Activated CD8-positive, alpha-beta T cell treated with anti-CD3 and anti-CD28 coated beads, Interleukin-2, amount 10 ng/mL, durations not matched to agents 7 days and 5 days (primary cell): ENCODE measurements around the gene SMG6. TPM values are rescaled to one million over a fixed set of nuclear protein-coding genes. Genes with fewer than 3 reads are reported as not detected.

Experiments used
- ATAC-seq: fragments of 150-1000 bp; cut with Tn5 transposase; one replicate; pipeline ENCODE4 v1.10.0; 2021; ENCODE audit warnings: moderate library complexity
- CTCF ChIA-PET: fragments of 350-600 bp; sonication (Branson Sonifier 250); formaldehyde crosslinking; loops from one replicate; lab custom pipeline; 2021; ENCODE audit warnings: antibody characterized with exemption; lab: Charles Lee
- POLR2A ChIA-PET: fragments of 350-600 bp; sonication (Branson Sonifier 250); formaldehyde crosslinking; loops from one replicate; lab custom pipeline; 2021; ENCODE audit warnings: antibody characterized with exemption; lab: Charles Lee
- DNase-seq: peaks from one replicate; pipeline ENCODE4 v3.0.0-alpha.2; 2020
- H3K27ac Mint-ChIP-seq: one replicate; pipeline ENCODE4 v1.8.0; 2021; ENCODE audit warnings: mild to moderate bottlenecking, mixed read lengths
- H3K27me3 Mint-ChIP-seq: one replicate; pipeline ENCODE4 v1.8.0; 2021; ENCODE audit warnings: low read depth, mixed read lengths
- H3K36me3 Mint-ChIP-seq: one replicate; pipeline ENCODE4 v1.8.0; 2021; ENCODE audit warnings: low read depth, mixed read lengths
- H3K4me1 Mint-ChIP-seq: one replicate; pipeline ENCODE4 v1.8.0; 2021; ENCODE audit warnings: low read depth, mixed read lengths
- H3K4me3 Mint-ChIP-seq: one replicate; pipeline ENCODE4 v1.8.0; 2021; ENCODE audit warnings: mild to moderate bottlenecking, mixed read lengths
- H3K9me3 Mint-ChIP-seq: one replicate; pipeline ENCODE4 v1.8.0; 2022; ENCODE audit warnings: mixed read lengths; ENCODE audit not compliant: insufficient read depth
- total RNA-seq, 2 experiments: library from RNA; stranded (reverse); gene quantifications; one replicate each; pipeline ENCODE4 v1.2.3, GENCODE V29; 2021

The SMG6 gene
- total RNA-seq, 2 experiments from 2014 or later, result 49.8 to 55.9 TPM

GRCh38 chr17:2070241-2071023, 233.2 kb downstream of the SMG6 start:
- Mint-ChIP-seq H3K27me3 (no peaks in the 10 kb centered on the region), H3K36me3 (peaks cover 71% of the 10 kb centered on the region), H3K9me3 (no peaks in the 10 kb centered on the region), H3K4me1 (peaks cover 67% of the 10 kb centered on the region), H3K27ac (peak overlapping the region; percentile 84), H3K4me3 (peak overlapping the region; percentile 16)
- DNase-seq (peak; percentile 78), ATAC-seq (peak; percentile 82)
- ChIA-PET CTCF (interaction anchor here (1.2 to 4.6 kb wide), 6 partner anchors 12 to 211 kb away, joined by 3 to 47 read pairs (median 10); partner anchors contain the start of gene HIC1), POLR2A (interaction anchor here (0.8 to 2.2 kb wide), 3 partner anchors 16 to 322 kb away, joined by 3 to 8 read pairs (median 3); no protein-coding TSS in a partner anchor)

GRCh38 chr17:2068519-2069051, 235.0 kb downstream of the SMG6 start:
- ChIA-PET POLR2A (interaction anchor here (1.2 to 1.4 kb wide), 3 partner anchors 12 to 176 kb away, joined by 4 to 13 read pairs (median 7); no protein-coding TSS in a partner anchor), CTCF (interaction anchor here (0.9 to 4.6 kb wide), 11 partner anchors 11 to 334 kb away, joined by 3 to 47 read pairs (median 3); partner anchors contain the start of gene HIC1)
- H3K27me3 Mint-ChIP-seq, result no peaks in the 10 kb centered on the region
- DNase-seq (no peak), ATAC-seq (no peak)
- H3K36me3 Mint-ChIP-seq, result peaks cover 78% of the 10 kb centered on the region
- peak overlapping the region; percentile 84 for H3K27ac Mint-ChIP-seq
- H3K4me1 Mint-ChIP-seq, result peaks cover 68% of the 10 kb centered on the region
- H3K9me3 Mint-ChIP-seq, result no peaks in the 10 kb centered on the region
- peak overlapping the region; percentile 32 for H3K4me3 Mint-ChIP-seq

- Mint-ChIP-seq H3K4me1 (peaks cover 74% of the 10 kb centered on the region), H3K9me3 (no peaks in the 10 kb centered on the region), H3K27ac (peak overlapping the region; percentile 84), H3K4me3 (no peak overlapping the region), H3K27me3 (no peaks in the 10 kb centered on the region), H3K36me3 (peaks cover 82% of the 10 kb centered on the region)
- no peak for ATAC-seq
- POLR2A ChIA-PET, result interaction anchor here (1.3 to 1.4 kb wide), 2 partner anchors 11 to 22 kb away, joined by 7 to 13 read pairs; no protein-coding TSS in a partner anchor
- DNase-seq, result no peak
- CTCF ChIA-PET, result interaction anchor here (0.9 to 4.6 kb wide), 9 partner anchors 10 to 335 kb away, joined by 3 to 47 read pairs (median 3); partner anchors contain the start of gene HIC1
Measured at GRCh38 chr17:2068031-2068518, 235.5 kb downstream of the SMG6 start.

- no peak for DNase-seq
- Mint-ChIP-seq H3K27me3 (no peaks in the 10 kb centered on the region), H3K27ac (peak overlapping the region; percentile 51), H3K4me1 (peaks cover 76% of the 10 kb centered on the region), H3K36me3 (peaks cover 84% of the 10 kb centered on the region), H3K9me3 (no peaks in the 10 kb centered on the region), H3K4me3 (no peak overlapping the region)
- no peak for ATAC-seq
- POLR2A ChIA-PET, result interaction anchor here (1.3 to 1.4 kb wide), 2 partner anchors 11 to 22 kb away, joined by 7 to 13 read pairs; no protein-coding TSS in a partner anchor
- CTCF ChIA-PET, result interaction anchor here (0.9 to 4.6 kb wide), 10 partner anchors 10 to 215 kb away, joined by 3 to 47 read pairs (median 4); partner anchors contain the start of gene HIC1
Measured at GRCh38 chr17:2067608-2068024, 236.0 kb downstream of the SMG6 start.

GRCh38 chr17:2067048-2067561, 236.5 kb downstream of the SMG6 start:
- ChIA-PET CTCF (interaction anchor here (1.0 to 4.2 kb wide), 4 partner anchors 12 to 178 kb away, joined by 3 to 26 read pairs (median 5); partner anchors contain the start of gene HIC1), POLR2A (interaction anchor here (0.7 to 1.4 kb wide), 2 partner anchors 10 to 77 kb away, joined by 3 to 7 read pairs; no protein-coding TSS in a partner anchor)
- Mint-ChIP-seq H3K9me3 (no peaks in the 10 kb centered on the region), H3K27ac (peak overlapping the region; percentile 20), H3K36me3 (peaks cover 84% of the 10 kb centered on the region), H3K4me3 (no peak overlapping the region), H3K4me1 (peaks cover 81% of the 10 kb centered on the region), H3K27me3 (no peaks in the 10 kb centered on the region)
- no peak for DNase-seq
- ATAC-seq, result no peak

GRCh38 chr17:2065949-2066400, 237.6 kb downstream of the SMG6 start:
- DNase-seq (no peak), ATAC-seq (no peak)
- peaks cover 82% of the 10 kb centered on the region for H3K4me1 Mint-ChIP-seq
- H3K9me3 Mint-ChIP-seq, result no peaks in the 10 kb centered on the region
- ChIA-PET CTCF (interaction anchor here (0.6 to 4.2 kb wide), 11 partner anchors 11 to 217 kb away, joined by 3 to 37 read pairs (median 3); partner anchors contain the start of gene HIC1), POLR2A (interaction anchor here (1.2 kb wide), 1 partner anchor 22 kb away, joined by 7 read pairs; no protein-coding TSS in a partner anchor)
- H3K4me3 Mint-ChIP-seq, result no peak overlapping the region
- H3K27ac Mint-ChIP-seq, result peak overlapping the region; percentile 48
- no peaks in the 10 kb centered on the region for H3K27me3 Mint-ChIP-seq
- peaks cover 82% of the 10 kb centered on the region for H3K36me3 Mint-ChIP-seq

- POLR2A ChIA-PET, result interaction anchor here (1.0 to 1.4 kb wide), 3 partner anchors 17 to 25 kb away, joined by 3 to 7 read pairs (median 4); no protein-coding TSS in a partner anchor
- Mint-ChIP-seq H3K4me3 (no peak overlapping the region), H3K9me3 (no peaks in the 10 kb centered on the region), H3K36me3 (peaks cover 86% of the 10 kb centered on the region), H3K27me3 (no peaks in the 10 kb centered on the region), H3K27ac (peak overlapping the region; percentile 79), H3K4me1 (peaks cover 82% of the 10 kb centered on the region)
- CTCF ChIA-PET, result interaction anchor here (0.6 to 4.2 kb wide), 18 partner anchors 10 to 218 kb away, joined by 3 to 37 read pairs (median 4); partner anchors contain the start of gene HIC1
- ATAC-seq, result peak; percentile 65
- DNase-seq, result peak; percentile 84
Measured at GRCh38 chr17:2064980-2065785, 238.4 kb downstream of the SMG6 start.

- ATAC-seq, result no peak
- POLR2A ChIA-PET, result interaction anchor here (1.0 to 1.4 kb wide), 2 partner anchors 18 to 25 kb away, joined by 3 to 4 read pairs; no protein-coding TSS in a partner anchor
Measured at GRCh38 chr17:2064520-2064971, 239.0 kb downstream of the SMG6 start.

GRCh38 chr17:2064147-2064489, 239.5 kb downstream of the SMG6 start:
- H3K9me3 Mint-ChIP-seq, result no peaks in the 10 kb centered on the region
- peaks cover 86% of the 10 kb centered on the region for H3K36me3 Mint-ChIP-seq
- H3K4me3 Mint-ChIP-seq, result no peak overlapping the region
- CTCF ChIA-PET, result interaction anchor here (0.7 to 4.2 kb wide), 14 partner anchors 9 to 219 kb away, joined by 3 to 37 read pairs (median 4); partner anchors contain the start of gene HIC1
- peak overlapping the region; percentile 79 for H3K27ac Mint-ChIP-seq
- H3K27me3 Mint-ChIP-seq, result no peaks in the 10 kb centered on the region
- DNase-seq (no peak), ATAC-seq (no peak)
- POLR2A ChIA-PET, result interaction anchor here (1.0 to 1.4 kb wide), 2 partner anchors 18 to 26 kb away, joined by 3 to 4 read pairs; no protein-coding TSS in a partner anchor
- H3K4me1 Mint-ChIP-seq, result peaks cover 80% of the 10 kb centered on the region

More at GRCh38 chr17:2064520-2064971, 239.0 kb downstream of the SMG6 start:
- peak overlapping the region; percentile 79 for H3K27ac Mint-ChIP-seq
- H3K36me3 Mint-ChIP-seq, result peaks cover 85% of the 10 kb centered on the region
- H3K27me3 Mint-ChIP-seq, result no peaks in the 10 kb centered on the region
- no peaks in the 10 kb centered on the region for H3K9me3 Mint-ChIP-seq
- H3K4me1 Mint-ChIP-seq, result peaks cover 81% of the 10 kb centered on the region
- H3K4me3 Mint-ChIP-seq, result peak overlapping the region; percentile 8
- CTCF ChIA-PET, result interaction anchor here (0.7 to 4.2 kb wide), 14 partner anchors 10 to 219 kb away, joined by 3 to 37 read pairs (median 4); partner anchors contain the start of gene HIC1
- DNase-seq, result no peak
